Endothelial cell of umbilical vein (primary cell): Measurements from ENCODE around the gene JADE1. TPM values are rescaled to one million over a fixed set of nuclear protein-coding genes. Genes with fewer than 3 reads are reported as not detected.

Experiments used
- BruUV-seq: library from RNA; stranded (reverse); fragments of 400-500 nt; replicated peaks from 2 replicates; lab custom pipeline; 2021; lab: Mats Ljungman, UMichigan
- CTCF ChIA-PET: fragments of 300-600, 350-600 bp; sonication (Branson Sonifier 250); formaldehyde crosslinking; loops from one replicate; lab custom pipeline; 2021; ENCODE audit warnings: antibody characterized with exemption, inconsistent platforms; lab: Charles Lee
- POLR2A ChIA-PET: fragments of 300-600, 350-600 bp; sonication (Branson Sonifier 250); formaldehyde crosslinking; loops from one replicate; lab custom pipeline; 2021; ENCODE audit warnings: antibody characterized with exemption, inconsistent platforms; lab: Charles Lee
- DNase-seq: peaks from one replicate; pipeline ENCODE4 v3.0.0-alpha.2; 2011; ENCODE audit warnings: low read depth, low spot score
- FAIRE-seq: peaks from 2 replicates; lab custom pipeline; 2011; peaks lifted over from hg19 to GRCh38; lab: Jason Lieb, UNC
- H2AFZ ChIP-seq: 2 replicates; pipeline ENCODE4 v1.6.0; 2012; ENCODE audit warnings: low read depth, low read length, control low read depth, inconsistent platforms
- H3K27ac ChIP-seq: 2 replicates; pipeline ENCODE4 v1.5.1; 2011; ENCODE audit warnings: low read depth, mild to moderate bottlenecking, control low read depth, low read length, moderate library complexity; ENCODE audit not compliant: insufficient read depth
- H3K27me3 ChIP-seq, 2 experiments: 2 replicates each; pipeline versions ENCODE4 v1.6.0 to v1.6.1; 2011; ENCODE audit warnings: low read length in 2 of 2, mixed read lengths in 1 of 2; ENCODE audit not compliant: control insufficient read depth in 2 of 2, insufficient read depth in 2 of 2
- H3K36me3 ChIP-seq, 2 experiments: 2 replicates in 1 of 2; 3 replicates in 1 of 2; pipeline ENCODE4 v1.5.1; 2011; ENCODE audit warnings: low read length in 2 of 2, mild to moderate bottlenecking in 1 of 2, moderate library complexity in 1 of 2; ENCODE audit not compliant: control insufficient read depth in 2 of 2, insufficient read depth in 2 of 2; ENCODE audit errors: extremely low read depth in 1 of 2
- H3K4me1 ChIP-seq: 3 replicates; pipeline ENCODE4 v1.5.1; 2011; ENCODE audit warnings: mild to moderate bottlenecking, low read length; ENCODE audit not compliant: control insufficient read depth, insufficient read depth; ENCODE audit errors: extremely low read depth
- H3K4me2 ChIP-seq: 2 replicates; pipeline ENCODE4 v1.6.1; 2011; ENCODE audit warnings: low read length, control low read depth, mixed read lengths; ENCODE audit not compliant: insufficient read depth
- H3K4me3 ChIP-seq, 3 experiments: fragments of 200-600 bp in 1 of 3; sonication (generic), shearing (Covaris generic) in 1 of 3; replicated peaks in 1 of 3; 2 replicates each; pipeline ENCODE4 v1.5.1; 2011 to 2016; ENCODE audit warnings: control low read depth in 3 of 3, low read length in 3 of 3, mild to moderate bottlenecking in 2 of 3, inconsistent platforms in 1 of 3, low read depth in 1 of 3, moderate library complexity in 1 of 3; ENCODE audit not compliant: insufficient read depth in 1 of 3
- H3K79me2 ChIP-seq: 2 replicates; pipeline ENCODE4 v1.6.0; 2012; ENCODE audit warnings: low read length, inconsistent platforms; ENCODE audit not compliant: control insufficient read depth, insufficient read depth
- H3K9ac ChIP-seq: replicated peaks from 2 replicates; pipeline ENCODE3; 2011; ENCODE audit warnings: low read length, control low read depth; ENCODE audit not compliant: insufficient read depth; ENCODE audit errors: extremely low read depth
- H3K9me1 ChIP-seq: replicated peaks from 3 replicates; pipeline ENCODE4 v1.6.0; 2011; ENCODE audit warnings: mild to moderate bottlenecking, low read length; ENCODE audit not compliant: control insufficient read depth, insufficient read depth; ENCODE audit errors: extremely low read depth
- H3K9me3 ChIP-seq: replicated peaks from 2 replicates; pipeline ENCODE4 v1.5.1; 2012; ENCODE audit warnings: low read length, inconsistent platforms; ENCODE audit not compliant: control insufficient read depth, insufficient read depth
- H4K20me1 ChIP-seq: replicated peaks from 2 replicates; pipeline ENCODE3; 2011; ENCODE audit warnings: mild to moderate bottlenecking, low read length; ENCODE audit not compliant: control insufficient read depth, insufficient read depth; ENCODE audit errors: extremely low read depth
- EZH2 ChIP-seq: IDR thresholded peaks from 2 replicates; pipeline ENCODE4 v1.6.1; 2012; ENCODE audit warnings: borderline replicate concordance, low read depth, mild to moderate bottlenecking, moderate library complexity, low read length, inconsistent platforms; ENCODE audit not compliant: severe bottlenecking
- FOS ChIP-seq: IDR thresholded peaks from 2 replicates; pipeline ENCODE4 v1.6.1; 2011; ENCODE audit warnings: mild to moderate bottlenecking, low read length, moderate library complexity, borderline replicate concordance; ENCODE audit not compliant: insufficient read depth
- GATA2 ChIP-seq: IDR thresholded peaks from 2 replicates; pipeline ENCODE4 v1.7.0; 2011; ENCODE audit warnings: low read depth, mild to moderate bottlenecking, moderate library complexity, mixed read lengths, low read length; ENCODE audit not compliant: insufficient read length, insufficient read depth
- JUN ChIP-seq: IDR thresholded peaks from 2 replicates; pipeline ENCODE4 v1.6.1; 2011; ENCODE audit warnings: borderline replicate concordance, low read depth; ENCODE audit not compliant: insufficient read length, insufficient read depth
- MYC ChIP-seq: IDR thresholded peaks from one replicate; pipeline ENCODE4 v1.6.1; 2011; ENCODE audit warnings: mild to moderate bottlenecking, low read depth, low read length
- POLR2A ChIP-seq: IDR thresholded peaks from 2 replicates; pipeline ENCODE4 v1.6.1; 2012; ENCODE audit warnings: low read depth, mild to moderate bottlenecking, control low read depth, low read length
- POLR2AphosphoS5 ChIP-seq: IDR thresholded peaks from 2 replicates; pipeline ENCODE4 v1.6.1; 2012; ENCODE audit warnings: low read depth, mild to moderate bottlenecking, control low read depth, low read length, moderate library complexity; ENCODE audit not compliant: insufficient read depth
- dilution Hi-C: fragments of 300-500 bp; cut with MboI; formaldehyde crosslinking; loops from one replicate; pipeline ENCODE4 v1.15.0; 2019; ENCODE audit warnings: low sequenced_read_pairs; ENCODE audit not compliant: extremely low pct_ligation_motif_present
- intact Hi-C: fragments of 100-400 bp; cut with micrococcal nuclease; formaldehyde crosslinking; loops from one replicate; pipeline ENCODE4 v1.10.0; 2022
- polyA plus RNA-seq, 4 experiments: library from polyadenylated mRNA; depleted of rRNA in 3 of 4; stranded (reverse) in 3 of 4; unstranded in 1 of 4; fragments of >200 nt; gene quantifications; 2 replicates each; pipeline versions ENCODE4 v1.2.1 to v1.2.3, GENCODE V29; 2011 to 2012; ENCODE audit warnings: missing spikeins in 1 of 4
- total RNA-seq: library from RNA; stranded (reverse); gene quantifications from 2 replicates; pipeline ENCODE4 v1.2.3, GENCODE V29; 2021
- TF ChIP-seq, protein P1 (sequence below), 2 donors: IDR thresholded peaks; 1 replicate in 1 of 2; 2 replicates in 1 of 2; pipeline ENCODE4 v1.5.1; 2011; ENCODE audit warnings: low read length in 2 of 2, mild to moderate bottlenecking in 2 of 2, moderate library complexity in 2 of 2, control low read depth in 1 of 2, inconsistent platforms in 1 of 2, low read depth in 1 of 2; ENCODE audit not compliant: insufficient read depth in 1 of 2; ENCODE audit errors: extremely low read depth in 1 of 2
- TF ChIP-seq, protein P2 (sequence below): IDR thresholded peaks from 2 replicates; pipeline ENCODE4 v1.6.1; 2011; ENCODE audit not compliant: insufficient read depth, insufficient read length

JADE1 gene
- total and polyA plus RNA-seq, 2 donors (not counting 3 experiments of a cell fraction or from before 2014, with no cell fraction given) = 13.6 to 45.6 TPM

DNA sequence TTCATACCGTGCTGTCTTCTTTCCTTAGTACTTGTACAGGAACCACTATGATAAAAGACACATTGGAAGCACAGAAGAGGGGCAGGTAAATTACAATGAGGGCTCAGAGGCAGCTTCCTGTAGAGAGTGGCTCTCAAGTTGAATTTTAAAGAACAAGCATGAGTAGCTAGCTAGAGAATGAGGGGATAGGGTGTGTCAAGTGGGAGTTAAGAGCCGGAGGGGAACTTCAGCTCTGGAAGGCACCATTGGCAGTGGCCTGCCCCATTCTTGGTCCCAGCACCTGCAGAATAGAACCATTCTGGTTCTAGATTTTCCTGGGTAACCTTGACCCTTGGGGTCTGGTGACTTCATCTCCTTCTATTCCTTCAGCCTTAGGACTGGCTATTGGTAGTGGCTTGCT, 34.0 kb upstream of the JADE1 start:
- no peaks in the 10 kb centered on the region for H3K36me3 ChIP-seq
- FAIRE-seq (no peak), DNase-seq (no peak)
- ChIA-PET CTCF (interaction anchor here (1.1 kb wide), 1 partner anchor 321 kb away, joined by 5 read pairs; no protein-coding TSS in a partner anchor), POLR2A (no interaction called here)
- no peaks in the 10 kb centered on the region for H3K9me1 ChIP-seq
- H3K9ac ChIP-seq = no peak overlapping the region
- TF ChIP-seq GATA2 (no peak), FOS (no peak), EZH2 (no peak), POLR2A (no peak), MYC (no peak), POLR2AphosphoS5 (no peak), JUN (no peak)
- TF ChIP-seq, protein P1, sequence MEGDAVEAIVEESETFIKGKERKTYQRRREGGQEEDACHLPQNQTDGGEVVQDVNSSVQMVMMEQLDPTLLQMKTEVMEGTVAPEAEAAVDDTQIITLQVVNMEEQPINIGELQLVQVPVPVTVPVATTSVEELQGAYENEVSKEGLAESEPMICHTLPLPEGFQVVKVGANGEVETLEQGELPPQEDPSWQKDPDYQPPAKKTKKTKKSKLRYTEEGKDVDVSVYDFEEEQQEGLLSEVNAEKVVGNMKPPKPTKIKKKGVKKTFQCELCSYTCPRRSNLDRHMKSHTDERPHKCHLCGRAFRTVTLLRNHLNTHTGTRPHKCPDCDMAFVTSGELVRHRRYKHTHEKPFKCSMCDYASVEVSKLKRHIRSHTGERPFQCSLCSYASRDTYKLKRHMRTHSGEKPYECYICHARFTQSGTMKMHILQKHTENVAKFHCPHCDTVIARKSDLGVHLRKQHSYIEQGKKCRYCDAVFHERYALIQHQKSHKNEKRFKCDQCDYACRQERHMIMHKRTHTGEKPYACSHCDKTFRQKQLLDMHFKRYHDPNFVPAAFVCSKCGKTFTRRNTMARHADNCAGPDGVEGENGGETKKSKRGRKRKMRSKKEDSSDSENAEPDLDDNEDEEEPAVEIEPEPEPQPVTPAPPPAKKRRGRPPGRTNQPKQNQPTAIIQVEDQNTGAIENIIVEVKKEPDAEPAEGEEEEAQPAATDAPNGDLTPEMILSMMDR (IDR thresholded peaks at IDR 0.05; ENCODE audit: extremely low read depth in 1 of 2, insufficient read depth in 1 of 2, low read depth in 1 of 2, low read length in 2 of 2) = no peak
- TF ChIP-seq, protein P2, sequence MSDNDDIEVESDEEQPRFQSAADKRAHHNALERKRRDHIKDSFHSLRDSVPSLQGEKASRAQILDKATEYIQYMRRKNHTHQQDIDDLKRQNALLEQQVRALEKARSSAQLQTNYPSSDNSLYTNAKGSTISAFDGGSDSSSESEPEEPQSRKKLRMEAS = no peak
- H3K4me1 ChIP-seq = no peaks in the 10 kb centered on the region
- H3K4me2 ChIP-seq = no peak overlapping the region
- H3K4me3 ChIP-seq = no peak overlapping the region
- H3K9me3 ChIP-seq = no peaks in the 10 kb centered on the region
- no peaks in the 10 kb centered on the region for H3K27me3 ChIP-seq
- no peak overlapping the region for H2AFZ ChIP-seq
- H3K27ac ChIP-seq = no peak overlapping the region
- no TSS peak for BruUV-seq
- no peaks in the 10 kb centered on the region for H3K79me2 ChIP-seq
- intact Hi-C loops (no loop called here), dilution Hi-C loops (no loop called here)
- H4K20me1 ChIP-seq = no peaks in the 10 kb centered on the region
